HG03469 (cell line): ENCODE data around the gene NFATC1.

ENCODE experiments used
- ATAC-seq: cut with Tn5 transposase; IDR thresholded peaks from one replicate; pipeline ENCODE4 v1.9.1; 2021; ENCODE audit warnings: mild to moderate bottlenecking, moderate library complexity, moderate number of reproducible peaks; ENCODE audit not compliant: unreplicated experiment

Gene NFATC1

DNA sequence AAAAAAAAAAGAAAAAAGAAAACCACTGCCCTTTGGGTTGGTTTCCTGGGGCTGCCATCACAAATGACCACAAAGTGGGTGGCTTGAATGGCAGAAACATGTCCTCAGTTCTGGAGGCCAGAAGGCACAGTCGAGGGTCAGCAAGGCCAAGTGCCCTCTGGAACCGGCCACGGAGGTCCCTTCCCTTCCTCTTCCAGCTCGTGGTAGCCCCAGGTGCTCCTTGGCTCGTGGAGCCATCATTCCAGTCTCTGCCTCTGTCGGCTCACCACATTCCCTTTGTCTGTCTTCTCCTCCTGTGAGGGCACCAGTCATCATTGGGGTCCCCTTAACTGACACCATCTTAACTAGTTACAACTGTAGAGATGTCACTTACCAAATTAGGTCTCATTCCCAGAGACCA lies 8.5 kb upstream of the NFATC1 start:
- no peak for ATAC-seq

- ATAC-seq, result no peak
These were observed 8.1 kb upstream of the NFATC1 start for GRCh38 chr18:79387615-79388014.

DNA sequence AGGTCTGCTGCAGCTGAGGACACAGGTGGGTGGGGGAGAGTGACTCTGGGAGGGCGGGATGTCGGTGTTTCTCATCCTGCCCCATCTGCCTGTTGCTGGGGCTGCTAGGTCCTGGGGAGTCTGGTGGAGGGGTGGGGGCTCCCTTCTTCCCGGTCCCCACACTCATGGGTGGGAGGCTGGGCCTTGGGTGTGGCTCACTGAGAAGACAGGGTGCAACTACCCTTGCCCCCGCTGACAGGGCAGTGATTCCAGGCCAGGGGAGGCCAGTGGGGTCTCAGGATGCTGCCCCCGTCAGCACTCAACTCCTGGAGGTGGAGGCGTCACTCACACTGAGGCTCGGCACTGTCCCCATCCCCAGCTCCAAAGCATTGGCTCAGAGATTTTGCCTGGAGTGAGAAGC lies 7.7 kb upstream of the NFATC1 start:
- no peak for ATAC-seq

DNA sequence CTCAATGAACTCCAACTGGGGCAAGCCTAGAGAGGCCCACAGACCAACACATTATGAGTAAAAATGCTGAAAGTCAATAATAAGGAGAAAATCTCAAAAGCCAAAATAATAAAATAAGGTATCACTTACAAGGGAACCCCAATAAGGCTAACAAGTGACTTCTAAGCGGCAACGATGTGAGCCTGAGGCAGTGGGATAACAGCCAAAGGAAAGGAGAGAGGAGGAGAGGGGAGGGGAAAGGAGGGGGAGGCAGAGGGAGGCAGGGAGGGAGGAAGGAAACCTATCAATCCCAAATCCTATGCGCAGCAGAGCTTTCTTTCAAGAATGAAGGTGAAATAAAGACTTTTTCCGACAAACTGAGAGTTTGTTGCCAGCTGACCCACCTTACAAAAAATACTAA lies 6.0 kb upstream of the NFATC1 start:
- ATAC-seq, result no peak

- no peak for ATAC-seq
These were observed 3.5 kb upstream of the NFATC1 start for GRCh38 chr18:79392226-79392625.

GRCh38 chr18:79393181-79393634 lies 2.5 kb upstream of the NFATC1 start:
- no peak for ATAC-seq

DNA sequence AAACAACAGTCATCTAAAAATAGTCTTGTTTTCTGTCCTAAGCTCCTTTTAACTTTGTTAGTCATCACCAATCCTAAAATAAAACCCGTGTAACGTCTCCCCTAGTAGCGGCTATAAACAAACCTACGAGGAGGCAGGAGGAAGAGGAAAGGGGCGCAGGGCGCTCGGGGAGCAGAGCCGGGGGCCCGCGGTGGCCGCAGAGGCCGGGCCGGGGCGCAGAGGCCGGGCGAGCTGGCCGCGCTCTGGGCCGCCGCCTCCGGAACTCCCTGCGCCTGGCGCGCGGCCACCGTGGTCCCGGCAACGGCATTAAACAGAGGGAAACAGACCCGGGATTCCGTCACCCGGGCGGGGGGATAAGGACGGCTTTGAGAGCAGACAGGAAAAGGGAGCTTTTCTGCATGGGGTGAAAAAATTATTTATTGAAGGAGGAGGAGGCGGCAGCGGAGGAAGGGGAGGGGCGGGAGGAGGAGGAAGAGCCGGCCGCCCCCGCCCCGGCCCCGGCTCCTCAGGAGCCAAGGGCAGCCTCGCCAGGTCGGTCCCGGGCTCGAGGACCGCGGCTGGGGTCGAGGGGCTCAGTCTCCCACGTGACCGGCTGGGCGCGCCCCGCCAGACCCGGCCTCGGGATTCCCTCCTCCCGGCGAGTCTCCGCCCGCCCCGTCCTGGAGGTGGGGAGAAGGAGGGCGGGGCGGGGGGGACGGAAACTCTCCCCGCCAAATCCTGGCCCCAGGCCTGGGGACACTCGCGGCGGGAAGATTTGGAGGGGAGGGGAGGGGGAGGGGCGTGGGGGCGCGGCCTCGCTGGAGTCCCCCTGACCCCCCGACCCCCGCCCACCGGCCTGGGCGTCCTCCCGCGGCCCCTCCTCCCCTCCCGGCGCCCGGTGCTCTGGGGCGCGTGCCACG lies 1.8 kb upstream of the NFATC1 start:
- no peak for ATAC-seq

GRCh38 chr18:79394534-79395307 lies 1.0 kb upstream of the NFATC1 start:
- no peak for ATAC-seq

DNA sequence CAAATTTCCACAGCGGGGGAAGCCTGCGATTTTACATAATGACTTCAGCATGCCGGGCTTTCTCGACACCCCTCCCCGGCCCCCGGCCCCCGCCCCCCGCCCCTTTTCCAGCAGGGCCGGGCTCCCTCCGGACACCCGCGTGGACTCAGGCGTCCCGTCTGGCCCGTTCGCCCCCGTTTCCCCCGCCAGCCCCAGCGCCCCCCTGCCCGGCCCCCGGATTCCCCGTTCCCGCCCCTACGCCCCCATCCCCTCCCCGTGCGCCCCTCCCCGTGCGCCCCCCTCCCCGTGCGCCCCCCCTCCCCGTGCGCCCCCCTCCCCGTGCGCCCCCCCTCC lies 456 bp upstream of the NFATC1 start:
- ATAC-seq, result no peak

DNA sequence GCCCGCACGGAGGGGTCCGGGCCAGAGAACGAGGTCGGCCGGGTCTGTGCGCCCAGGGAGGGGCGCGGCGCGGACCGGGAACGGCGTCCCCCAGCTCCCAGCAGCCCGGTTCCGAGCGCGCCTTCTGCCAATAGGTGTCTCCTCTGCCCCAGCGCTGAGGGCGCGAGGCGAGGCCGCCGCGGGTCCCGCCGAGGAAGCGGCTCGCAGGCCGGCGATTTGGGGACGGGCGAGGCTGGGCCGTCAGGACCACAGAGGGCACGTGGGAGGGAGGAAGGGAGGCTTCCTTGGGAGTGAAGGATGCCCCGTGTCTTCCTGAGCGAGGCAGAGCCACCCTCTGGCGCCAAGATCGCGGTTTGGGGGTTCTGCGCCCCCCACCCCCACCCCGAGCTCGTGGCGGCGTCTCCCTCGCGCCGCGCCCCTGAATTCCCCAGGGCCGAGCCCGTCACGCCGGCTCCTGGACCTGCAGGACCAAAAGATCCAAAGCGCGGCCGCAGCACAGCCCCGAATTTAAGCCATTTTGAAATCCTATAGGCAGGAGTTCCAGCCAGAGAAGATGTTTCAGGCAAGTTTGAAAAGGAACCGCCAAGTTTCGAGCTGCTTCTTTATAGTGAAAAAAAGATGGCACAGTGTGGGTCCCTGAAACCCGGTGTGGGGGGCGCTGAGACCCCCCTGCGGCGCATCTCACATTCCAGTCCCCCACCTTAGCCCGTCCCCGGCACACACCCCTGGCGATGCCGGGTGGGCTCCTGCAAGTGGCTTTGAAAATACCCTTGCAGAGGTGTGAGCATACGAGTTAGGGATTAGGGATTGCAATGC lies 909 bp downstream of the NFATC1 start:
- ATAC-seq, result no peak

DNA sequence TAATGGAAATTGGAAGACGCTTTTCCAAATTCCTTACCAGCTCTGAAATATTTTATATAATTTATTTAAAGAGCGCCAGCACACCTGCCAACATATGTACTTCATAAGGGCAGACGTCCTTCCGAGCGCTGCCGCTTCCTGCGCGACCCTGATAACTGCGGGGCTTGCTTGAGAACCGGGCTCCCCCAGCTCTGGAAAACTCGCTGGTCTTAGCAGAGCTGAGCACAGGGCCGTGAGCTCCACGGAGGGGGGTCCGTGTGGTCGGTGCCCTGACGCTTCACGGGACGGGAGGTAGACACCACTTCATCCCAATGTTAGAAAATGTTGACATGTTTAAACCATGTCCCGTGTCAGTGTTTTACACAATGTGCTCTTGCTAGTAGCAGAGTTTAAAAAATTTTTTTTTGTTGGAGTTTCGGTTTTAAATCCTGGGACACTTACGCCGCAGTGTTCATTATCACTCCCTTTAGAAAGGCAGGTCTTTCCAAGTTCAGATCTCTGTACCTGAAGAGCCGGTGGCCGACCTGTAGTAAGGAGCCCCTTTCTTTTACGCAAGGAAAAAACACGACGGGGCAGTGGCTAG lies 1.6 kb downstream of the NFATC1 start:
- no peak for ATAC-seq

DNA sequence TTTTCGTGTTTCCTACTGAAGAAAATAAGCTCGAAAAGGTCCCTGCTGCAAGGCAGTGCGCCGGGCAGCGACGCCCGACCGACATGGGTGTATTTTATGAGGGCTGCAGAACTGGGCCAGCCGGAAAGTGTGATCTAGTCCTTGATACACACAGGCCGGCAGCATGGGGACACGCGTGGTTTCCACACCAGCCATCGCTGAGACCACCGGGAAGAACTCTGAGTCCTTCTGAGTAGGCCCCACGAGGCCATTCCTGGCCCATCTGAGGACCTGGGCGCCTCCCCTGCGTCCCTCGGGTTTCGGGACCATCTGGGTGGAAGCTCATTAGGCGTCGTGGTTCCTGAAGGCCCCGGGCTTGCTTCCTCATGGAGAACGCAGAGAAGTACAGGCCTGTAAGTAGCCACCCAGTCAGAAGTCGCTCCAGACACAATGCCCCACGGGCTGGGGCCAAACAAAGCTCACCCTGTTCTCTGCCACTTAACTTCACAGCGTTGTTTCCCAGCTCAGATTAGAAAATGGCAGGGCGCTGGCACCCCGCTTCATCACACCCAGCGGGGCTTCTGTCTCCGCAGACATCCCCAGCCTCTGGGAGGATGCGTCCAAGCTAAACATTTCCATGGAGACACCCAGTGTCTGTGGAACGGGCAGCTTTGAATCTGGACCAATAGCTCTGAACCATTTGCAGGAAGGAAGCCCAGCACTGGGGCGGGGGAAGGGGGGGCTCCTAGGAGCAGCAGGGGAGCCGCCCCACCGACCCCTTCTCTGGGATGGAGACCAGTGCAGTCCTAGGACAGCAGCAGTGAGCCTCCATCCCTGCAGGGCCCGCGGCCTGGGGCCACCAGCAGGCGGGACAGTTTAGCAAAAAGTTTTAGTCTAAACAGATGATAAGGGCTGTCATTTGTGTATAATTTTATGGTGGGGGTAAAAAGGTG lies 2.4 kb downstream of the NFATC1 start:
- ATAC-seq, result no peak

DNA sequence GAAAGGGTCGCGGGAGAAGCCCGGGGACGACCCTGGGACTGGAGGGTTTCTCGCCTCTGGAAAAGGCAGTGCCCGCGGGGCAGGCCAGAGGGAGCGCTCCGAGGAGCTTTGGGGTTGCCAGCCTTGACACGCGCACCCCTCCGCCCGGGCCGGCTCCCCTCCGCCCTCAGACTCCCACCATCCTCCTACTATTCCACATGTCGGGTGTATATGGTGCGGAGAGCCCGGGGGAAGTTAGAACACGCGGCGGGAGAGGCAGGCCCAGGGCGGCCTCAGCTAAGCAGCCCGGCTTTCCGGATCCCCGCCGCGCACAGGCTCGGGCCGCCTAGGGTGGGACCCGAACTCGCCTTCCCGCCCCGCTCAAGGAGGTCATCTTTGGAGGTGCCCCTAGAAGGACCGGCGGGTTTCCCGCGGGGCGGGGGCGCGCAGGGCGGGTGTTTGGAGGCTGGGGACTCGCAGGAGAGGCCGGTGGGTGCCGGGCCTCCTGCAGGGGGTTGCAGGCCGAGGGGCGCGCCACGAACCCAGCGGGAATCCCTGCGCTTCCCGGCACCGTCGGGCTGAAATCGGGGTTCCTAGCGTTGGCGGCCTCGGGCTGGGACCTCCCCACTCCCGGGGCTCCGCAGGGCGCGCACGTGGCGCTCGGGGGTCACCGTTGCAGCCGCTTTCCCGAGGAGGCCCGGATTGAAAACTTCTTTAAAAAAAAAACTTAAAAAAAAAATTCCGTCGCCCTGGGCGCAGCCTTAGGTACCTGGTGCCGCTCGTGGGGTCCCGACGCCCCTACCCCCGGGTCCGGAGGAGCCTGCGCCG lies 3.7 kb downstream of the NFATC1 start:
- no peak for ATAC-seq

DNA sequence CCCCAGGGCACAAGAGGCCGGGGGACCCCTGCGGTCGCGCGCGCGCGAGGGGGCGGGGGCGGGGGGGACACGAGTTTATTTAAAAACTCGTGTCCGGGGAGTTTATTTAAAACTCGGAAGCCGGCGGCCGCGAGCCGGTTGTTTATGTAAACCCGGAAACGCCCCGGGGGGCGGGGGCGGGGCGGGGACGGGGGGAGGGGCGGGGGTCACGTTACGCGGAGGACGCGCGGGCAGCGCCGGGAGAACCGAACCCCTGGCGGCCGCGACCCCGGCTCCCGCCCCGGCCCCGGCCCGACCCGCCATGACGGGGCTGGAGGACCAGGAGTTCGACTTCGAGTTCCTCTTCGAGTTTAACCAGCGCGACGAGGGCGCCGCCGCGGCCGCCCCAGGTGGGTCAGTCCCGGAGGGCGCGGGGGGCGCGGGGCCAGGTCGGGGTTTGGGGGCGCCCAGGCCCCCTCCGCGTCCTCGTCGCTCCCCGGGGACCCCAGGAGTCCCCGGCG lies 4.4 kb downstream of the NFATC1 start:
- no peak for ATAC-seq

- ATAC-seq, result no peak
These were observed 5.1 kb downstream of the NFATC1 start for GRCh38 chr18:79400591-79401381.

GRCh38 chr18:79401494-79402208 lies 5.9 kb downstream of the NFATC1 start:
- no peak for ATAC-seq

DNA sequence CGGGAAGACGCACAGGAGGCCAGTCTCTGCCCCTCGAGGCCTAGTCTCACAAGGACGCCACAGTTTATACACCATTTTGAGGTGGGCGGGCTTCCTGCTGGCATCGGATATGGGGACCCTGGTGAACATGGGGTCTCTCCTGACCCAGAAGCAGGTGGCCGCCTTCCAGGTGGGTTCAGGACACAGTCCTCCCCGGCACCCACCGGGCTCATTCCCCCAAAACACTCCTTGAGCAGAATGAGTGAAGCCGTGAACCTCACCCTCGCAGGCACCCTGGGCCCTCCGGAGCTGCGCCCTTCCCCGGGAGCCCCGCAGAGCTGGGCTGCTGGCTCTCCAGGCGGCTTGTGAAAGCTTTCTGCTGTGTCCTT lies 6.5 kb downstream of the NFATC1 start:
- no peak for ATAC-seq
